ENCODE measurements around the gene LAMA4.

The LAMA4 gene

DNA sequence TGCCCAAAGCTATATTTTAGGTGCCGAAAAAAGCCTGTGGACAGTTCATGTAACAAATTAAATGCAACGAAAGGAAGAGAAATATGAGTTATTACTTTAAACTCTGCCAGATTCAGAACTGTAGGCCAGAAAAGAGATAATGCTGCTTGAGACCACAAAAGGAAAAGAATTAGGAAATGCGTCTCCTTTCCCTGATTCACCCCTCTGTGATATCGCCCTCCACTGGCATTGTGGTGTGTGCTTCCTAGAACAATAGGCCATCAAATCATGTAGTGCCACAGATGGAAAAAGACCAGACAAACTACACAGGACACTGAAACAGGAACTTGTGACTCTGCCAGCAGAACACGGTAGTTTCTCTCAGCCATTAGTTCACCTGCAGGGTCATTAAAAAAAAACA lies 14.7 kb upstream of the LAMA4 start:
- Histone ChIP-seq H3K27me3 (ENCODE audit: insufficient read depth, low read length) (no peaks in the 10 kb centered on the region), H3K9me3 (ENCODE audit: insufficient read depth, low read depth, low read length) (no peaks in the 10 kb centered on the region), H3K27ac (ENCODE audit: low read length) (no peak overlapping the region), H3K4me1 (ENCODE audit: insufficient read depth, low read length) (no peaks in the 10 kb centered on the region), H3K4me3 (ENCODE audit: low read length) (no peak overlapping the region), H3K36me3 (ENCODE audit: insufficient read depth, low read depth, low read length) (no peaks in the 10 kb centered on the region), H3K9ac (ENCODE audit: low read depth, low read length) (no peak overlapping the region)

DNA sequence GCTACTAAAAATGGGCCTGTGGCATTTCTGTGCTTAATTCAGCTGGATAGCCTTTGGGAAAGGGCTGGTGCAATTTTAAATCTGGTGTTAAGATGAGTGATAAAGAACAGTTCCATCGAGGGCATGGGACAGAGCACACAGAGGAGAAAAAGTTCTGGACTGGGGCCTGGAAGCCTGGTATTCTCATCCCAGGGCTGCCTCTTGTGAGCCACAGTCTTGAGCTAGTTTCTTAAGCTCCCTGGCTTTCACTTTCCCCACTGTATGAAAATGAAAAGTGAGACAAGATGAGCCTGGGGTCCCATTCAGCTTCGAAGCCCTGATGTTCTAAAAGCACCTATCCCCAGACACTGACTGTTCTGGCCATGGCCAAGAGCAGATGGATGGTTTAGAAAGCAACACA lies 14.3 kb upstream of the LAMA4 start:
- Histone ChIP-seq H3K4me3 (ENCODE audit: low read length) (no peak overlapping the region), H3K27ac (ENCODE audit: low read length) (no peak overlapping the region), H3K36me3 (ENCODE audit: insufficient read depth, low read depth, low read length) (no peaks in the 10 kb centered on the region), H3K27me3 (ENCODE audit: insufficient read depth, low read length) (no peaks in the 10 kb centered on the region), H3K9me3 (ENCODE audit: insufficient read depth, low read depth, low read length) (no peaks in the 10 kb centered on the region), H3K9ac (ENCODE audit: low read depth, low read length) (no peak overlapping the region), H3K4me1 (ENCODE audit: insufficient read depth, low read length) (no peaks in the 10 kb centered on the region)

DNA sequence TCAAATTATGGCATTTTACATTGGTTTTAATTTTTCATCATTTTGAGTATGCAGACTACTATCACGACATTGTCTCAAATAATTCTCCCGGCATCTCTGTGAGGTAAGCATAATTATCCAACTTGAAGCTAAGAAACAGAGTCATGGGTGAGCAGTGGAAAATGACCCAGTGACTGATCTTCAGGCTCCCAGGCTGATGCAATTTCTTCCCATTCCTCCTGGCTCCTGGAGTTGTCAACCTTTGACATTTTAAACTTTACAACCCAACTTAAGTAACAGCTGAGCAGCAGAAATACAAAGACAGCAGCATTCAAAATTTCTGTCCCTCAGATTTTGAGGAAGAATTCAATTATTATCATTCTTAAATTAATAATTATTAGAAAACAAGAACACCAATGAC lies 13.7 kb upstream of the LAMA4 start:
- H3K36me3 ChIP-seq (ENCODE audit: insufficient read depth, low read depth, low read length) = no peaks in the 10 kb centered on the region
- H3K9ac ChIP-seq (ENCODE audit: low read depth, low read length) = no peak overlapping the region
- H3K9me3 ChIP-seq (ENCODE audit: insufficient read depth, low read depth, low read length) = no peaks in the 10 kb centered on the region
- no peak overlapping the region for H3K27ac ChIP-seq (ENCODE audit: low read length)
- no peaks in the 10 kb centered on the region for H3K4me1 ChIP-seq (ENCODE audit: insufficient read depth, low read length)
- H3K27me3 ChIP-seq (ENCODE audit: insufficient read depth, low read length) = no peaks in the 10 kb centered on the region
- H3K4me3 ChIP-seq (ENCODE audit: low read length) = no peak overlapping the region

DNA sequence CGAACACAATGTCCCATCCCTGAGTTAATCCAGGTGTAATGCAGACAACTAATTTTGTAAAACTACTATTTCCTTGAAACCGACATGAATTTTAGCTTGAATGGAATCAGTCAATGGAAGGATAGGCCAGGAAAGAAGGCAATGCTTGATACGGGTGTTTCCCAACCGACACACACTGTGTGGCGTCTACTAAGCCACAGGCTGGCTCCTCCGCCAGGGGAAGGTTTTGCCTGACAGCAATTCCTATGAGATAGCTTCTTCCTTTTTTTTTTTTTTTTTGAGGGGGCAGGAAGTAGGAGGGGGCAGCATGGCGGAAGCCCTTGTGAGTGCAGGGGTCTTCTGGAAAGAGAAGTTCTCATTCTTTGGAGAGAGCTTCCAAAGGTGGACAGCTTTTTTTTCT lies 12.0 kb upstream of the LAMA4 start:
- Histone ChIP-seq H3K36me3 (ENCODE audit: insufficient read depth, low read depth, low read length) (no peaks in the 10 kb centered on the region), H3K27ac (ENCODE audit: low read length) (no peak overlapping the region), H3K4me1 (ENCODE audit: insufficient read depth, low read length) (no peaks in the 10 kb centered on the region), H3K9ac (ENCODE audit: low read depth, low read length) (no peak overlapping the region), H3K9me3 (ENCODE audit: insufficient read depth, low read depth, low read length) (no peaks in the 10 kb centered on the region), H3K4me3 (ENCODE audit: low read length) (no peak overlapping the region), H3K27me3 (ENCODE audit: insufficient read depth, low read length) (no peaks in the 10 kb centered on the region)

DNA sequence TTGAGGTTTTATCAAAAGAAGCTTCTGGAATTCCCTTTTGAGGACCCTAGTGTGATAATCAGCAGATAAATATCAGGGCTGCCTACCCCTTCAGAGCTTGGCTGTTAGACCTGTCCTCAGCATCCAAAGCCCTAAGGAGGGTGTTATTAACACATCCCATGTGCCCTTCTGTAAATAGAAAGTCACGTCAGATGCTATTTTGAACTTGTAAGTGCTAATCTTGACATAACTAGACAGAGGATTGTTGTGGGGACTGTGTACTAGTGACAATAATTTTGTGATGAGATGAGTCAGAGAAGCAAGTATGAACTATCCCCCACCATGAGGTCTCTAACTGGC lies 4.9 kb upstream of the LAMA4 start:
- no peaks in the 10 kb centered on the region for H3K9me3 ChIP-seq (ENCODE audit: insufficient read depth, low read depth, low read length)
- H3K27me3 ChIP-seq (ENCODE audit: insufficient read depth, low read length) = peaks cover 14% of the 10 kb centered on the region
- H3K4me1 ChIP-seq (ENCODE audit: insufficient read depth, low read length) = peaks cover 4% of the 10 kb centered on the region; the same call in 1 of the 2 replicates
- no peak overlapping the region for H3K9ac ChIP-seq (ENCODE audit: low read depth, low read length)
- no peak overlapping the region for H3K27ac ChIP-seq (ENCODE audit: low read length)
- no peak overlapping the region for H3K4me3 ChIP-seq (ENCODE audit: low read length)
- H3K36me3 ChIP-seq (ENCODE audit: insufficient read depth, low read depth, low read length) = no peaks in the 10 kb centered on the region

DNA sequence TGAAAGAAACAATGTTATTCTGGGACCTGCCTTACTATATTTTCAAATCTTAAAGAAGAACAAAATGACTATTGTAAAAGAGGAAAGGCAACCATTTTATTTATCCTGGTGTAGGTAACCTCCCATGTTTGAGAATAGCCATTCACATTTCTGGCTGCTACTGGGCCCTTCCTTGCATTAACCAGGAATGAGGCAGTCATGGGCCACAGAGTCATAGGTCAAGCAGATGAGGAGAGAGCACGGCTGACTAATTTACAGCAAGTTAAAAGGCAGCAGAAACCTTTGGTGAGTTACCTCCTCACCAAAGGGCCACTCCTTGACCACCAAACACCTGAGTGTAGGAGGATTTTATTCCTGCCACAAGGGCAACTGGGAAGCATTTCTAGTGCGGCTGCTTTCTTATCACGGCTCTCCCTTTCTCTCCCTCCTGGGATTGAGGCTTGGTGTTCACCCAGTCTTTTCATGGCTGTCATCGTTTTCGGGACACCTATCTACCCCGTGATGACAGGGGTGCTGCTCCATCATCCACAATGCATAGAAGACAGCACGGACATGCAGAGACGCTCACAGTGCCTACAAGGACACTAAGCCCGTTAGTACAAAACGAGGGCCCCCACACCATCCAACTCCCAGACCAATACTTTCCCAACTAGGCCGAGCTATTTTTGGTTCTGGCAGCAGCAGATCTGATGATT lies 4.4 kb upstream of the LAMA4 start:
- H3K36me3 ChIP-seq (ENCODE audit: insufficient read depth, low read depth, low read length) = no peaks in the 10 kb centered on the region
- H3K4me3 ChIP-seq (ENCODE audit: low read length) = no peak overlapping the region
- H3K9me3 ChIP-seq (ENCODE audit: insufficient read depth, low read depth, low read length) = no peaks in the 10 kb centered on the region
- no peak overlapping the region for H3K27ac ChIP-seq (ENCODE audit: low read length)
- H3K27me3 ChIP-seq (ENCODE audit: insufficient read depth, low read length) = peaks cover 19% of the 10 kb centered on the region
- H3K4me1 ChIP-seq (ENCODE audit: insufficient read depth, low read length) = peaks cover 4% of the 10 kb centered on the region; the same call in 1 of the 2 replicates
- no peak overlapping the region for H3K9ac ChIP-seq (ENCODE audit: low read depth, low read length)

DNA sequence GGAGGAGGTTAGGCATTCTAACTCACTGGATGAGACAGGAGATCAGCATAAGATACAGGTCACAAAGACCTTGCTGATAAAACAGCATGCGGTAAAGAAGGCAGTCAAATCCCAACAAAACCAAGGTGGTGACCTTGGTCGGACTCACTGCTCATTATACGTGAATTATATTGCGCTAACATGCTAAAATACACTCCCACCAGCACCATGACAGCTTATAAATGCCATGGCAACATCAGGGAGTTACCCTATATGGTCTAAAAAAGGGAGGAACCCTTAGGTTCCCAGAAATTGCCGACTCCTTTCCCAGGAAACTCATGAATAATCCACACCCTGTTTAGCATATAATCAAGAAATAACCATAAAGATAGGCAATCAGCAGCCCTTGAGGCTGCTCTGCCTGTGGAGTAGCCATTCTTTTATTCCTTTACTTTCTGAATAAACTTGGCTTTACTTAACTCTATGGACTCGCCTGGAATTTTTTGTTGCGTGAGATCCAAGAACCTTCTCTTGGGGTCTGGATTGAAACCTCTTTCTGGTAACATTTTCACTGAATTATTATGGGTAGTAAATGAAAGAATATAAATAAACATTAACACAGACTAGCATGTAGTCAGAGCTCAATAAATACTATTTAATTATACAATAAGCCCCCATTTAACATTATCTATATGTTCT lies 3.0 kb upstream of the LAMA4 start:
- no peak overlapping the region for H3K4me3 ChIP-seq (ENCODE audit: low read length)
- no peaks in the 10 kb centered on the region for H3K9me3 ChIP-seq (ENCODE audit: insufficient read depth, low read depth, low read length)
- H3K9ac ChIP-seq (ENCODE audit: low read depth, low read length) = no peak overlapping the region
- H3K4me1 ChIP-seq (ENCODE audit: insufficient read depth, low read length) = peaks cover 16% of the 10 kb centered on the region
- H3K27me3 ChIP-seq (ENCODE audit: insufficient read depth, low read length) = peaks cover 34% of the 10 kb centered on the region
- no peaks in the 10 kb centered on the region for H3K36me3 ChIP-seq (ENCODE audit: insufficient read depth, low read depth, low read length)
- no peak overlapping the region for H3K27ac ChIP-seq (ENCODE audit: low read length)

DNA sequence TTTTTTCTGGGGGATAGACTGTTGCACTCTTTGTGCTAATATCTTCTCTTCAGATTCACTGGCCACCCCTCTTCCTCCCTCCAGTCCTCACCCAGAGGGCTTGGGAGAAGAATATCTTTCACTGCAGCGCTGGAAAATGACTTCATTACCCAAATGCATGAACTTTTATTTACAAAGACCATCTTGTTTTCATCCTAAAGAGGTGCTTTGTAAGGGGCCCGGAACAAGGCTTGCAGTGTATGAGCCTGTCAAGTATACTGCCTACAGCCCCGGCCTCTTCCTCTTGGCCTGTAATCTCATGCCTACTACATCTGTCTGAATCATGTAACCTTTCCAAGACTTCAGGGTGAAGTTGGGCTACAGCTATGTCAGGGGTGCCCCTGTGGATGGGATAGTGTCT lies 554 bp upstream of the LAMA4 start:
- Histone ChIP-seq H3K9ac (ENCODE audit: low read depth, low read length) (no peak overlapping the region), H3K36me3 (ENCODE audit: insufficient read depth, low read depth, low read length) (no peaks in the 10 kb centered on the region), H3K9me3 (ENCODE audit: insufficient read depth, low read depth, low read length) (no peaks in the 10 kb centered on the region), H3K4me3 (ENCODE audit: low read length) (peak overlapping the region; percentile 85), H3K4me1 (ENCODE audit: insufficient read depth, low read length) (peaks cover 17% of the 10 kb centered on the region), H3K27me3 (ENCODE audit: insufficient read depth, low read length) (peaks cover 44% of the 10 kb centered on the region), H3K27ac (ENCODE audit: low read length) (no peak overlapping the region)

DNA sequence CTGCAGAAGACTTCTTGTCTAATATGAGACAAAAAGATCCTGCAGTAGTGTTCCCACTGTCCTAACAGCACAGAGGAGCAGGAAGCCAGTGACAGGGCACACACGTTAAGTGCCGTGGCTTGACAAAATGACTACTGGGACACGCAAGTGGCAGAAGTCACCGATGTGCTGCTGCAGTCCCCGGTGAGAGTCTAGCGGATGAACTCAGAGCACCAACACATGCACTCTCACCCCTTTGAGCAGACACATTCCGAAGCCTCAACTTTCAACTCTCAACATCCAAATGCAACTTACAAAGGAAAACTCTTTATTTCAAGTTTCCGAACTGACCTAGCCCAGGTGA lies 898 bp downstream of the LAMA4 start:
- Histone ChIP-seq H3K36me3 (ENCODE audit: insufficient read depth, low read depth, low read length) (no peaks in the 10 kb centered on the region), H3K9ac (ENCODE audit: low read depth, low read length) (peak overlapping the region; percentile 66; the same call in 1 of the 2 replicates), H3K9me3 (ENCODE audit: insufficient read depth, low read depth, low read length) (no peaks in the 10 kb centered on the region), H3K4me3 (ENCODE audit: low read length) (peak overlapping the region; percentile 85), H3K4me1 (ENCODE audit: insufficient read depth, low read length) (peaks cover 17% of the 10 kb centered on the region), H3K27me3 (ENCODE audit: insufficient read depth, low read length) (peaks cover 44% of the 10 kb centered on the region), H3K27ac (ENCODE audit: low read length) (no peak overlapping the region)

DNA sequence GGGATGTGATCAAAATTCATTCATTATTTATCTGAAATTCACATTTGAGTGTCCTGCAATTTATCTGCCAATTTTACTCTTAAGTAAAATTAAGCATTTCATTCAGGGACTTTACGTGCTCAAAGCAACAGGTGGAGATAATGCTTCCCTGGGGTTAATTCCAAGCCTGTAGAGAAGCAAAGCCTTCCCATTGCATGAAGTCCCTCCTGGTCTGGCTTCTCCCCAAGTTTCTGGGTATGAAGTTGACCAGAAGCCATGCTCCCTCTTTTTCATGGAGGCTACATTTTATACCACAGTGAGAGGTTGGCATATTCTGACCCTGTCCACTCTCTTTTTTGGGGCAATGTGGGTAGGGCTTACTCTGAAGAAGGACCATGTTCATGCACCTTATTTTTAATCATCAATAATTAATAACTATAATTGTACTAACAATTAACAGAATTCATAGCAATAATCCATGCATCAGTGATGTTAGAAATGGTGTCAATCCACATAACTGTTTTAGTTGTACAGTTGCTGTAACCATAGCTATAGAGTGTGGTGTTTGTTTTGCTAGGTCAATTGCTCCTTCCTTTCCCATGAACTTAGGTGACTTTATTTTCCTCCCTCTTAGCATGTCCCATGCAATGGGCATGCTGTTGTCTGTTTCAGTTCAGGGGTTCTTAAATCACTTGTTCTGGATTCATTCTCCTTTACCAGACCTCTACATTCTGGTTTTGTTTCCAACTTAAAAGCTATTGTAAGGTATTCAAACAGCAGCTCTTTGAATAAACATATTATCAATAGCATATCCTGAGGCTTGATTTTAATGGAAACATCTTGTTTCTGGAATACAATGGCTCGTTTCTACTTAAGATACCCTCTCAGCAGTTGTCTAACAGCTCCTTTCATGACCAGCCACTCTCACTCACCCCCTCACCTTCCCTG lies 1.5 kb downstream of the LAMA4 start:
- H3K27ac ChIP-seq (ENCODE audit: low read length) = no peak overlapping the region
- H3K27me3 ChIP-seq (ENCODE audit: insufficient read depth, low read length) = peaks cover 44% of the 10 kb centered on the region
- H3K9me3 ChIP-seq (ENCODE audit: insufficient read depth, low read depth, low read length) = no peaks in the 10 kb centered on the region
- peaks cover 17% of the 10 kb centered on the region for H3K4me1 ChIP-seq (ENCODE audit: insufficient read depth, low read length)
- peak overlapping the region; percentile 85 for H3K4me3 ChIP-seq (ENCODE audit: low read length)
- H3K36me3 ChIP-seq (ENCODE audit: insufficient read depth, low read depth, low read length) = no peaks in the 10 kb centered on the region
- H3K9ac ChIP-seq (ENCODE audit: low read depth, low read length) = peak overlapping the region; percentile 66; the same call in 1 of the 2 replicates

DNA sequence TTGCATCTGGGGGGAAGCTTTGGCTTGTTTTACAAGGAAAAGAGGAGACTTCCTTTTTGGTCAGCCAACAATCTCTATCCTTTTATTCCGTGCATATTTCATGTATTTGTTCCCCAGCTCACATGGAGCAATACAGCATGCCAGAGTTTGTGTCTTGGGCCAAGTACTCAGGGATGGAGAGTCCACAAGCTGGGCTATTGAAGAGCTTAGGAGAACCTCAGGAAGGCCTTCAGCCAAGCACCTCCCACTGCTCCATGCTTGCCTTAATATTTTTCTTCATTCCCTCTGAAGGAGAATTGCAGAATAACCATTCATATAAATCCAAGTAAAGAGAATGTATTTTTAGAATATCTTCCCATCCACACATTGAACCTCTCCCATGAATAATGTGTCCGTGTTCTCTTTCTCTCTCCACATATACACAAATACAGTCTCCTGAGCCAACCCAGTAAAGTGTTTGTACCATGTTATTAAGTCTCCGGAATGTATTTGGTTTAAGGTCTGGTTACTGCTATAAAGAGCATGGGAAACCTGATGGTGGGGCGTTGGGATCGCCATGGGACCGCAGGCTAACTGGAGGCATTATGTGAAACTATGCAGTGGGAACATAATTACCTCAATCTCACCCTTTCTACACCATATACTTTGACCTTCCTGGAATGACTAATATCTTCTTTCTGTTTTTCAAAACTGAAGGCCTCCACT lies 3.0 kb downstream of the LAMA4 start:
- no peak overlapping the region for H3K4me3 ChIP-seq (ENCODE audit: low read length)
- no peaks in the 10 kb centered on the region for H3K36me3 ChIP-seq (ENCODE audit: insufficient read depth, low read depth, low read length)
- peaks cover 20% of the 10 kb centered on the region for H3K4me1 ChIP-seq (ENCODE audit: insufficient read depth, low read length)
- no peaks in the 10 kb centered on the region for H3K9me3 ChIP-seq (ENCODE audit: insufficient read depth, low read depth, low read length)
- peaks cover 44% of the 10 kb centered on the region for H3K27me3 ChIP-seq (ENCODE audit: insufficient read depth, low read length)
- no peak overlapping the region for H3K27ac ChIP-seq (ENCODE audit: low read length)
- H3K9ac ChIP-seq (ENCODE audit: low read depth, low read length) = no peak overlapping the region
